Prostate gland (tissue), 2 donors: ENCODE data around the gene CAV3.
"Not testable (repeated sequence)": the region's sequence is repeated elsewhere in the genome, so short reads cannot be mapped to it uniquely, and the experiment has no call there.

Experiments
- POLR2AphosphoS5 ChIP-seq: sonication (generic); formaldehyde crosslinking; IDR thresholded peaks from one replicate; pipeline ENCODE4 v1.6.1; 2017; ENCODE audit warnings: antibody characterized with exemption
- TF ChIP-seq, protein P1 (sequence below), 4 experiments: fragments of 200-600 bp in 2 of 4; fragments of 450-650 bp in 2 of 4; sonication (generic) in 2 of 4; IDR thresholded peaks; 1 replicate in 3 of 4; 2 replicates in 1 of 4; pipeline ENCODE4 v1.5.1; 2016 to 2019; ENCODE audit warnings: antibody characterized with exemption in 4 of 4, mild to moderate bottlenecking in 2 of 4, moderate library complexity in 2 of 4

DNA sequence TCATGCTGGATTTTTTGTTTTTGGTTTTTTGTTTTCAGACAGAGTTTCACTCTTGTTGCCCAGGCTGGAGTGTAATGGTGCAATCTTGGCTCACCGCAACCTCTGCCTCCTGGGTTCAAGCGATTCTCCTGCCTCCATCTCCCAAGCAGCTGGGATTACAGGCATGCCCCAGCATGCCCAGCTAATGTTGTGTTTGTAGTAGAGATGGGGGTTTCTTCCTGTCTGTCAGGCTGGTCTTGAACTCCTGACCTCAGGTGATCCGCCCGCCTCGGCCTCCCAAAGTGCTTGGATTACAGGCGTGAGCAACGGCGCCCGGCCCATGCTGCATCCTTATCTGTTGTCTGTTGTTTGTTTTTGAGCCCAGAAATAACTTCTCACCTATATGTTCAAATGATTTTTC, 42.3 kb upstream of the CAV3 start:
- TF ChIP-seq, protein P1, sequence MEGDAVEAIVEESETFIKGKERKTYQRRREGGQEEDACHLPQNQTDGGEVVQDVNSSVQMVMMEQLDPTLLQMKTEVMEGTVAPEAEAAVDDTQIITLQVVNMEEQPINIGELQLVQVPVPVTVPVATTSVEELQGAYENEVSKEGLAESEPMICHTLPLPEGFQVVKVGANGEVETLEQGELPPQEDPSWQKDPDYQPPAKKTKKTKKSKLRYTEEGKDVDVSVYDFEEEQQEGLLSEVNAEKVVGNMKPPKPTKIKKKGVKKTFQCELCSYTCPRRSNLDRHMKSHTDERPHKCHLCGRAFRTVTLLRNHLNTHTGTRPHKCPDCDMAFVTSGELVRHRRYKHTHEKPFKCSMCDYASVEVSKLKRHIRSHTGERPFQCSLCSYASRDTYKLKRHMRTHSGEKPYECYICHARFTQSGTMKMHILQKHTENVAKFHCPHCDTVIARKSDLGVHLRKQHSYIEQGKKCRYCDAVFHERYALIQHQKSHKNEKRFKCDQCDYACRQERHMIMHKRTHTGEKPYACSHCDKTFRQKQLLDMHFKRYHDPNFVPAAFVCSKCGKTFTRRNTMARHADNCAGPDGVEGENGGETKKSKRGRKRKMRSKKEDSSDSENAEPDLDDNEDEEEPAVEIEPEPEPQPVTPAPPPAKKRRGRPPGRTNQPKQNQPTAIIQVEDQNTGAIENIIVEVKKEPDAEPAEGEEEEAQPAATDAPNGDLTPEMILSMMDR (IDR thresholded peaks at IDR 0.05), result not testable (repeated sequence)
- TF ChIP-seq POLR2AphosphoS5, result not testable (repeated sequence)
